Keratinocyte (primary cell): ENCODE data around the gene ARID5A.

Experiments used
- EZH2 ChIP-seq: IDR thresholded peaks from one replicate; pipeline ENCODE4 v1.6.1; 2012; ENCODE audit warnings: inconsistent platforms, mild to moderate bottlenecking, low read length, moderate library complexity
- TF ChIP-seq, protein P1 (sequence below), 3 experiments: IDR thresholded peaks in 1 of 3; conservative IDR thresholded peaks in 1 of 3; optimal IDR thresholded peaks in 1 of 3; 2 replicates in 2 of 3; 3 replicates in 1 of 3; pipeline versions ENCODE3 to v1.5.1; 2011; ENCODE audit warnings: low read length in 3 of 3, mild to moderate bottlenecking in 3 of 3, moderate library complexity in 2 of 3, control low read depth in 1 of 3, inconsistent platforms in 1 of 3; ENCODE audit not compliant: insufficient read depth in 2 of 3; ENCODE audit errors: extremely low read depth in 1 of 3

DNA sequence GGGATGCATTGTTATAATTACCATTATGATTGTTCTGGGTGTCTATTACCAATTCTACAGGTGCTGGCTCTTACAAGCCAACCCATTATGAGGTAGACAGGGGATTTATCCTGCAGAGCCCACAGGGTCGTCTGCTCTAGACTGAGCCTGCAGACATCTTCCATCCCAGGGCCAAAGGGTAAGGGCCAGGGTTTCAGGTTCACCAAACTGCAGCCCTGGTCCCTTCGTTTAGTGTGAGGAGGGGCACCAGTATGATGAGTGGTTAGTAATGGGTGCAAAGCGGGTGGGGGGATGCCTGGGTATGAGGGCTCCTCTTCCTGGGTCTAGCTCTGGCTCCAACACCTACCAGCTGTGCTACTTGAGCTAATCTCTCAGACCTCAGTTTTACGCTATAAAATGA, 1.2 kb upstream of the ARID5A start:
- TF ChIP-seq EZH2: no peak
- TF ChIP-seq, protein P1, sequence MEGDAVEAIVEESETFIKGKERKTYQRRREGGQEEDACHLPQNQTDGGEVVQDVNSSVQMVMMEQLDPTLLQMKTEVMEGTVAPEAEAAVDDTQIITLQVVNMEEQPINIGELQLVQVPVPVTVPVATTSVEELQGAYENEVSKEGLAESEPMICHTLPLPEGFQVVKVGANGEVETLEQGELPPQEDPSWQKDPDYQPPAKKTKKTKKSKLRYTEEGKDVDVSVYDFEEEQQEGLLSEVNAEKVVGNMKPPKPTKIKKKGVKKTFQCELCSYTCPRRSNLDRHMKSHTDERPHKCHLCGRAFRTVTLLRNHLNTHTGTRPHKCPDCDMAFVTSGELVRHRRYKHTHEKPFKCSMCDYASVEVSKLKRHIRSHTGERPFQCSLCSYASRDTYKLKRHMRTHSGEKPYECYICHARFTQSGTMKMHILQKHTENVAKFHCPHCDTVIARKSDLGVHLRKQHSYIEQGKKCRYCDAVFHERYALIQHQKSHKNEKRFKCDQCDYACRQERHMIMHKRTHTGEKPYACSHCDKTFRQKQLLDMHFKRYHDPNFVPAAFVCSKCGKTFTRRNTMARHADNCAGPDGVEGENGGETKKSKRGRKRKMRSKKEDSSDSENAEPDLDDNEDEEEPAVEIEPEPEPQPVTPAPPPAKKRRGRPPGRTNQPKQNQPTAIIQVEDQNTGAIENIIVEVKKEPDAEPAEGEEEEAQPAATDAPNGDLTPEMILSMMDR (optimal IDR thresholded peaks at IDR 0.05 in 1 of 3, IDR thresholded peaks at IDR 0.05 in 1 of 3, conservative IDR thresholded peaks at IDR 0.05 in 1 of 3; ENCODE audit: extremely low read depth in 1 of 3, insufficient read depth in 2 of 3, low read length in 3 of 3): no peak
